Spleen (tissue), 11 donors: ENCODE measurements around the gene GNG7. TPM values are rescaled to one million over a fixed set of nuclear protein-coding genes. Genes with fewer than 3 reads are reported as not detected.

Experiments used
- DNase-seq: peaks from one replicate; pipeline ENCODE4 v3.0.0-alpha.2; 2020
- H3K27ac ChIP-seq, 8 donors: fragments of 200-600 bp; sonication (generic) in 7 of 8; 1 replicate in 4 of 8; 2 replicates in 4 of 8; pipeline versions ENCODE4 v1.5.0 to v1.8.0; 2016 to 2021; ENCODE audit warnings: inconsistent platforms in 4 of 8, mild to moderate bottlenecking in 4 of 8, moderate library complexity in 1 of 8
- H3K27me3 ChIP-seq, 7 donors: fragments of 200-600 bp; sonication (generic) in 6 of 7; replicated peaks in 1 of 7; 1 replicate in 4 of 7; 2 replicates in 3 of 7; pipeline versions ENCODE4 v1.5.0 to v1.8.0; 2016 to 2021; ENCODE audit warnings: inconsistent platforms in 3 of 7, mild to moderate bottlenecking in 1 of 7
- H3K36me3 ChIP-seq, 6 donors: fragments of 200-600 bp; sonication (generic) in 5 of 6; 1 replicate in 4 of 6; 2 replicates in 2 of 6; pipeline versions ENCODE4 v1.5.0 to v1.8.0; 2016 to 2021; ENCODE audit warnings: inconsistent platforms in 2 of 6
- H3K4me1 ChIP-seq, 6 donors: fragments of 200-600 bp; sonication (generic) in 5 of 6; 1 replicate in 3 of 6; 2 replicates in 3 of 6; pipeline versions ENCODE4 v1.5.0 to v1.8.0; 2016 to 2021; ENCODE audit warnings: inconsistent platforms in 3 of 6
- H3K4me3 ChIP-seq, 8 donors: fragments of 200-600 bp; sonication (generic) in 7 of 8; 1 replicate in 4 of 8; 2 replicates in 4 of 8; pipeline versions ENCODE4 v1.5.0 to v1.8.0; 2016 to 2021; ENCODE audit warnings: inconsistent platforms in 4 of 8, mild to moderate bottlenecking in 4 of 8, moderate library complexity in 2 of 8
- H3K9me3 ChIP-seq, 8 donors: fragments of 200-600 bp; sonication (generic) in 7 of 8; 1 replicate in 4 of 8; 2 replicates in 4 of 8; pipeline versions ENCODE4 v1.5.0 to v1.8.0; 2016 to 2021; ENCODE audit warnings: inconsistent platforms in 4 of 8
- CTCF ChIP-seq, 11 experiments: fragments of 200-600 bp in 7 of 11; fragments of 450-650 bp in 4 of 11; sonication (generic) in 4 of 11; IDR thresholded peaks in 8 of 11; conservative IDR thresholded peaks in 3 of 11; 1 replicate in 7 of 11; 2 replicates in 4 of 11; pipeline versions ENCODE4 v1.4.0 to v1.8.0; 2016 to 2021; ENCODE audit warnings: antibody characterized with exemption in 11 of 11, inconsistent platforms in 4 of 11, mild to moderate bottlenecking in 1 of 11
- POLR2A ChIP-seq, 3 donors: fragments of 450-650 bp; IDR thresholded peaks; one replicate each; pipeline ENCODE4 v1.5.1; 2017; ENCODE audit warnings: antibody characterized with exemption in 3 of 3, mild to moderate bottlenecking in 1 of 3
- POLR2AphosphoS5 ChIP-seq, 3 donors: sonication (generic); formaldehyde crosslinking; IDR thresholded peaks; one replicate each; pipeline ENCODE4 v1.5.1; 2017; ENCODE audit warnings: antibody characterized with exemption in 3 of 3
- WGBS, 5 donors: extraction: QIAGEN DNeasy Blood & Tissue Kit in 3 of 5; methylation state at CpG; one replicate each; pipeline versions ENCODE4 v1.1.5 to v1.1.7; 2013 to 2018; 5-methylcytosine and 5-hydroxymethylcytosine counted together
- intact Hi-C: fragments of 100-400 bp; cut with DNase I; formaldehyde crosslinking; loops from one replicate; pipeline ENCODE4 v1.15.0; 2023; ENCODE audit warnings: low total_unique reads
- polyA plus RNA-seq, 3 donors: library from polyadenylated mRNA; stranded (reverse); fragments of 200-250 nt; gene quantifications; one replicate each; pipeline ENCODE4 v1.2.1, GENCODE V29; 2013
- total RNA-seq, 7 donors: library from RNA; depleted of rRNA in 3 of 7; stranded (reverse); fragments of >200 nt in 3 of 7; fragmentation: NEBNext Ultra II Directional in 4 of 7; extraction: Animal tissue kit (Norgen Biotek cat#: 25700) in 4 of 7; gene quantifications; one replicate each; pipeline versions ENCODE4 v1.1.0 to v1.2.1, GENCODE V29; 2016 to 2021
- donor health status: healthy with polysubstance abuse.
- donor health status: DM: no; HTN: no; CAD: no; lungs with moderate emphysema.
- donor health status: DM: no; HTN: no; CAD: no.
- donor health status: Bipolar disorder and iron deficiency.
- donor health status: healthy.
- donor health status: DM: no; HTN: no; CAD: no.
- donor health status: DM: yes; HTN: yes; CAD: no.

GNG7 gene
- total and polyA plus RNA-seq, 10 donors = 17.2 to 34.6 (median 18.9) TPM

- H3K4me1 ChIP-seq = peaks cover 7 to 64% (median 41%) of the 10 kb centered on the region in 6 donors
- no peaks in the 10 kb centered on the region for H3K27me3 ChIP-seq
- peak overlapping the region in 2 of 8 donors; percentile 5 to 27 for H3K4me3 ChIP-seq
- H3K9me3 ChIP-seq = no peaks in the 10 kb centered on the region
- intact Hi-C loops = no loop called here
- peak overlapping the region in 7 of 8 donors; percentile 15 to 67 (median 59) for H3K27ac ChIP-seq
- WGBS, 5 donors = 59 to 73% (median 67%) methylated on average over 18 to 23 of the region's 23 CpGs
- no peak for TF ChIP-seq CTCF (IDR thresholded peaks at IDR 0.05 in 8 of 11, conservative IDR thresholded peaks at IDR 0.05 in 3 of 11)
- TF ChIP-seq POLR2AphosphoS5 (IDR thresholded peaks at IDR 0.05) = peak; percentile 29 to 76 (median 73)
- no peak for TF ChIP-seq POLR2A (IDR thresholded peaks at IDR 0.05)
- DNase-seq = peak; percentile 76
- H3K36me3 ChIP-seq = no peaks in the 10 kb centered on the region
Measured at GRCh38 chr19:2602391-2603181, 99.9 kb downstream of the GNG7 start.

- peak overlapping the region in 3 of 8 donors; percentile 59 to 67 (median 61) for H3K27ac ChIP-seq
- intact Hi-C loops = no loop called here
- 87 to 93% (median 89%) methylated on average over 20 of the region's 20 CpGs for WGBS, 5 donors
- H3K9me3 ChIP-seq = no peaks in the 10 kb centered on the region
- H3K4me1 ChIP-seq = peaks cover 7 to 51% (median 34%) of the 10 kb centered on the region in 6 donors
- H3K4me3 ChIP-seq = no peak overlapping the region
- TF ChIP-seq CTCF (IDR thresholded peaks at IDR 0.05 in 8 of 11, conservative IDR thresholded peaks at IDR 0.05 in 3 of 11) (no peak), POLR2A (IDR thresholded peaks at IDR 0.05) (no peak), POLR2AphosphoS5 (IDR thresholded peaks at IDR 0.05) (no peak)
- H3K27me3 ChIP-seq = no peaks in the 10 kb centered on the region
- DNase-seq = no peak
- no peaks in the 10 kb centered on the region for H3K36me3 ChIP-seq
Measured at GRCh38 chr19:2600914-2601870, 101.3 kb downstream of the GNG7 start.

- no peak overlapping the region for H3K4me3 ChIP-seq
- H3K9me3 ChIP-seq = peaks cover 0 to 5% (median 1%) of the 10 kb centered on the region in 8 donors
- no peak overlapping the region for H3K27ac ChIP-seq
- TF ChIP-seq POLR2AphosphoS5 (IDR thresholded peaks at IDR 0.05) = no peak
- no peak for TF ChIP-seq CTCF (IDR thresholded peaks at IDR 0.05 in 8 of 11, conservative IDR thresholded peaks at IDR 0.05 in 3 of 11)
- TF ChIP-seq POLR2A (IDR thresholded peaks at IDR 0.05) = no peak
- H3K4me1 ChIP-seq = peaks cover 4 to 20% (median 12%) of the 10 kb centered on the region in 6 donors
- no peaks in the 10 kb centered on the region for H3K27me3 ChIP-seq
- H3K36me3 ChIP-seq = no peaks in the 10 kb centered on the region
- intact Hi-C loops = no loop called here
- peak; percentile 15 for DNase-seq
- 50 to 67% (median 61%) methylated on average over 7 of the region's 7 CpGs for WGBS, 5 donors
Measured at GRCh38 chr19:2594319-2594718, 108.2 kb downstream of the GNG7 start.
